Measurements from ENCODE around the gene TRIM62.

TRIM62 gene

DNA sequence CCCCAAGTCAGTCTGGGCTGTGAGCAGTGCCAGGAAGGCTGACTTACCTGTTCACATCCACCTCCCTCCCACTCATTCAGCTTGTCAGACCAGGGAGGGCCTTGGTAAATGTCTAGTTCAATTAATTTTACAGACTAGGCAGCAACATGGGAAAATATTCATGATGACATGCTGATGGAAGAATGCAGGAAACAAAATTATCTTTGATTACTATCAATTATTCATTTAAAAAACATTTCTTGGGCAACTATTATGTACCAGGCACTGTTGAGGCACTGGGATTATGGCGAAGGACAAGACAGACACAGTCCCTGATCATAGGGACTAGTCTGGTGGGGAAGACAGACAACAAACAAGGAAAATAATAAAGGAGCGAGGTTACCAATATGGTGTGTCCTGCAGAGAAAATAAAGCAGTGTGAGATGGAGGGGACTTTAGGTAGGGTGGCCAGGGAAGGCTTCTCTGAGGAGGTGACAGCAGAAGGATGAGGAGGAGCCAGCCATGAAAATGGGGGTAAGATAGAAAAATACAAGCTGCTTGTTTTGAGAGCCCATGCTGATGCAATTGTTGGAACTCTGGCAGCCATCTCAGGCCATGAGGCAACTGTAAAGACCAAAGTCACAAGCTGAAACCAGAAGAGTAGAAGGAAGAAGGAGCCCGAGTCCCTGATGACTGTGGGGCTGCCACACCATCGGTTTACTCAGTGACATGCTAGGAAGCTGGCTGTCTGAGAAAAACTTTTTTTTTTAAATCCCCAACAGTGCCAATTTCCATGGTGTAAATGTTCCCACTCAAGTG, 14.0 kb downstream of the TRIM62 start:
- TF ChIP-seq CTCF (IDR thresholded peaks at IDR 0.05; ENCODE audit: low read depth, low read length), result no peak
- H3K4me3 ChIP-seq (ENCODE audit: low read depth, low read length), result no peak overlapping the region

DNA sequence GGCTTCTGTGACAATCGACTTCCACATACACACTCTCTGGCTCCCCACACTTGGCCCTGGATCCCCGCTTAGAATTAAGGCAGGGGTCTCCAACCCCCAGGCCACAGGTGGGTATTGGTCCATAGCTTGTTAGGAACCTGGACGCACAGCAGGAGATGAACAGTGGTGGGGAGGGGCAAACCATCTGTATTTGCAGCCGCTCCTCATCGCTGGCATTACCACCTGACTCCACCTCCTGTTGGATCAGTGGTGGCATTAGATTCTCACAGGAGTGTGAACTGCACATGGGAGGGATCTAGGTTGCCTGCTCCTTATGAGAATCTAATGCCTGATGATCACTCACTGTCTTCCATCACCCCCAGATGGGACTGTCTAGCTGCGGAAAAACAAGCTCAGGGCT, 16.0 kb downstream of the TRIM62 start:
- no peak for TF ChIP-seq CTCF (IDR thresholded peaks at IDR 0.05; ENCODE audit: low read depth, low read length)
- H3K4me3 ChIP-seq (ENCODE audit: low read depth, low read length), result no peak overlapping the region

- no peak overlapping the region for H3K4me3 ChIP-seq (ENCODE audit: low read depth, low read length)
- no peak for TF ChIP-seq CTCF (IDR thresholded peaks at IDR 0.05; ENCODE audit: low read depth, low read length)
Measured at GRCh38 chr1:33165209-33165608, 16.6 kb downstream of the TRIM62 start.

- TF ChIP-seq CTCF (IDR thresholded peaks at IDR 0.05; ENCODE audit: low read depth, low read length), result no peak
- no peak overlapping the region for H3K4me3 ChIP-seq (ENCODE audit: low read depth, low read length)
Measured at GRCh38 chr1:33163621-33164519, 18.0 kb downstream of the TRIM62 start.

- TF ChIP-seq CTCF (IDR thresholded peaks at IDR 0.05; ENCODE audit: low read depth, low read length), result no peak
Measured at GRCh38 chr1:33162141-33162540, 19.7 kb downstream of the TRIM62 start.

DNA sequence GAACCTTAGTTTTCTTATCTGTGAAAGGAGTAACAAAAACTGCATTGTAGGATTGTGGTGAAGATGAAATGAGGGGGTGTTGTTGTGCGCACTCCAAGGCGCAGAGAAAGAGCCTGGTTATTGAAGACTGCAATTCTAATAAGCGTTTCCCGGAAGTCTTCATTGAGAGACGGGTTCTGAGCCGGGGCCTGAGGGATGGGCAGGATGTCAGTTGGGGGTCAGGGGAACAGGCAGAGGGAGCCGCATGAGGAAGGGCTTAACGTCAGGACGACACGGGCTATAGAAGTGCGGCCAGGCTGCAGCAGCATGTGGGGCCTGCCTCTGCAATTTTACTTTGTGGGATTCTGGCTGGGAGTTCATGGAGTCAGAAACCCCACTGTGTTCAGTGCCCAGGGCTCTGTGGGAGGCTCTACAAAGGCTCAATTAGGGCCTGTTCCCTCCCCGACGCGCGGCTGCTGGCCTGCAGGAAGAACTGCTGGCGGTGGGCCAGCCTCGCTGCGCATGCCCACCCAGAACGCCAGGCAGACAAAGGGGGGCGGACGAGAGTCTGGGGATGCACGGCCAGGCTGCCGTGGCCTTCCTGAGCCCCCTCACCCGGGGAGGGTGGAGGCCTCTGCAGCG, 20.7 kb downstream of the TRIM62 start:
- no peak overlapping the region for H3K4me3 ChIP-seq (ENCODE audit: low read depth, low read length)
- TF ChIP-seq CTCF (IDR thresholded peaks at IDR 0.05; ENCODE audit: low read depth, low read length), result no peak

More at GRCh38 chr1:33162141-33162540, 19.7 kb downstream of the TRIM62 start:
- no peak overlapping the region for H3K4me3 ChIP-seq (ENCODE audit: low read depth, low read length)

All from WI38 (cell line).